CD1c-positive myeloid dendritic cell (primary cell): ENCODE measurements around the gene DEF6.
"Not testable (repeated sequence)": the region's sequence is repeated elsewhere in the genome, so short reads cannot be mapped to it uniquely, and the experiment has no call there.

ENCODE experiments used
- DNase-seq: peaks from one replicate; pipeline ENCODE4 v3.0.0-alpha.2; 2016; ENCODE audit errors: extremely low spot score

DEF6 gene

GRCh38 chr6:35278708-35279107 lies 18.9 kb upstream of the DEF6 start:
- no peak for DNase-seq

- DNase-seq = no peak
Measured at GRCh38 chr6:35280903-35281302, 16.7 kb upstream of the DEF6 start.

GRCh38 chr6:35282472-35282871 lies 15.1 kb upstream of the DEF6 start:
- no peak for DNase-seq

GRCh38 chr6:35283361-35283760 lies 14.3 kb upstream of the DEF6 start:
- DNase-seq = no peak

- DNase-seq = no peak
Measured at GRCh38 chr6:35287671-35288396, 9.8 kb upstream of the DEF6 start.

- no peak for DNase-seq
Measured at GRCh38 chr6:35288834-35289233, 8.8 kb upstream of the DEF6 start.

GRCh38 chr6:35291491-35291890 lies 6.1 kb upstream of the DEF6 start:
- no peak for DNase-seq

- no peak for DNase-seq
Measured at GRCh38 chr6:35292494-35292893, 5.1 kb upstream of the DEF6 start.

GRCh38 chr6:35293681-35294080 lies 3.9 kb upstream of the DEF6 start:
- no peak for DNase-seq

GRCh38 chr6:35294308-35294945 lies 3.2 kb upstream of the DEF6 start:
- DNase-seq = peak; percentile 58

- no peak for DNase-seq
Measured at GRCh38 chr6:35295036-35295435, 2.6 kb upstream of the DEF6 start.

- no peak for DNase-seq
Measured at GRCh38 chr6:35295521-35296315, 1.9 kb upstream of the DEF6 start.

GRCh38 chr6:35296931-35297600 lies 552 bp upstream of the DEF6 start:
- DNase-seq = peak; percentile 37

GRCh38 chr6:35298625-35299140 lies 1.1 kb downstream of the DEF6 start:
- DNase-seq = no peak

GRCh38 chr6:35299674-35300073 lies 2.1 kb downstream of the DEF6 start:
- peak; percentile 74 for DNase-seq

- peak; percentile 29 for DNase-seq
Measured at GRCh38 chr6:35300848-35301247, 3.2 kb downstream of the DEF6 start.

GRCh38 chr6:35302604-35303241 lies 5.1 kb downstream of the DEF6 start:
- peak; percentile 72 for DNase-seq

GRCh38 chr6:35304299-35304698 lies 6.7 kb downstream of the DEF6 start:
- no peak for DNase-seq

- no peak for DNase-seq
Measured at GRCh38 chr6:35305117-35305516, 7.5 kb downstream of the DEF6 start.

GRCh38 chr6:35307138-35307537 lies 9.5 kb downstream of the DEF6 start:
- DNase-seq = not testable (repeated sequence)

- not testable (repeated sequence) for DNase-seq
Measured at GRCh38 chr6:35308543-35308942, 10.9 kb downstream of the DEF6 start.
